K562 (cell line): ENCODE measurements around the gene COQ9.

Experiments
- ATF2 ChIP-seq: sonication (generic); formaldehyde crosslinking; IDR thresholded peaks from 2 replicates; pipeline ENCODE4 v1.8.1; 2022; ENCODE audit warnings: missing genetic modification reagents
- CEBPG ChIP-seq, 3 experiments: fragments of 200-800 bp in 1 of 3; sonication (Bioruptor generic) in 1 of 3; sonication (generic) in 1 of 3; formaldehyde crosslinking in 1 of 3; IDR thresholded peaks in 2 of 3; conservative IDR thresholded peaks in 1 of 3; 2 replicates each; pipeline versions ENCODE4 v1.6.1 to v1.8.0; 2016 to 2022; ENCODE audit warnings: missing compliant biosample characterization in 2 of 3, missing genetic modification characterization in 2 of 3, mild to moderate bottlenecking in 1 of 3, missing genetic modification reagents in 1 of 3
- CTCF ChIP-seq, 3 experiments: IDR thresholded peaks in 2 of 3; conservative IDR thresholded peaks in 1 of 3; 2 replicates each; pipeline ENCODE4 v1.5.1; 2011 to 2012; ENCODE audit warnings: low read length in 3 of 3, mild to moderate bottlenecking in 3 of 3, control low read depth in 2 of 3, improper control_type of control experiment in 1 of 3, inconsistent platforms in 1 of 3, low read depth in 1 of 3, mixed read lengths in 1 of 3, moderate library complexity in 1 of 3; ENCODE audit not compliant: insufficient read depth in 2 of 3
- HDAC2 ChIP-seq: fragments of 450-650 bp; IDR thresholded peaks from 2 replicates; pipeline ENCODE4 v1.6.1; 2016; ENCODE audit warnings: mild to moderate bottlenecking
- MEIS2 ChIP-seq: fragments of 450-650 bp; IDR thresholded peaks from 2 replicates; pipeline ENCODE4 v1.6.1; 2014; ENCODE audit warnings: mild to moderate bottlenecking; ENCODE audit not compliant: partially characterized antibody
- NFXL1 ChIP-seq: fragments of 450-650 bp; formaldehyde crosslinking; IDR thresholded peaks from 2 replicates; pipeline ENCODE4 v1.4.0; 2021; ENCODE audit warnings: mild to moderate bottlenecking
- SMARCE1 ChIP-seq: fragments of 450-650 bp; IDR thresholded peaks from 2 replicates; pipeline ENCODE4 v1.7.1; 2016; ENCODE audit warnings: mild to moderate bottlenecking
- ZFP36 ChIP-seq: fragments of 150-350 bp; IDR thresholded peaks from 2 replicates; pipeline ENCODE4 v1.6.1; 2018; ENCODE audit warnings: low read length, low read depth; ENCODE audit not compliant: partially characterized antibody
- ZNF174 ChIP-seq: fragments of 250-450 bp; sonication (Bioruptor Pico); IDR thresholded peaks from 2 replicates; pipeline ENCODE4 v1.4.0; 2020; ENCODE audit warnings: mild to moderate bottlenecking
- ZNF24 ChIP-seq: fragments of 450-650 bp; IDR thresholded peaks from 2 replicates; pipeline ENCODE4 v1.6.1; 2016

GRCh38 chr16:57403965-57404817 lies 43.1 kb upstream of the COQ9 start, which contains the start of gene CCL17:
- TF ChIP-seq CTCF (IDR thresholded peaks at IDR 0.05 in 2 of 3, conservative IDR thresholded peaks at IDR 0.05 in 1 of 3; ENCODE audit: insufficient read depth in 2 of 3, low read depth in 1 of 3, low read length in 3 of 3) (no peak), HDAC2 (no peak), CEBPG (CRISPR knock-in tag; IDR thresholded peaks at IDR 0.05) (no peak), CEBPG (tag; conservative IDR thresholded peaks at IDR 0.05 in 1 of 2, IDR thresholded peaks at IDR 0.05 in 1 of 2) (no peak), NFXL1 (no peak), SMARCE1 (no peak), ZNF24 (no peak), ZFP36 (no peak), ATF2 (CRISPR knock-in tag) (no peak), MEIS2 (no peak), ZNF174 (CRISPR knock-in tag) (no peak)
